Measurements from ENCODE around the gene ITGB3BP. TPM values are rescaled to one million over a fixed set of nuclear protein-coding genes. Genes with fewer than 3 reads are reported as not detected.

ITGB3BP gene
- total RNA-seq, 1 experiment from 2014 or later, result 47.2 TPM

- Mint-ChIP-seq H3K27ac (no peak overlapping the region), H3K4me1 (peaks cover 7 to 10% of the 10 kb centered on the region in 2 experiments), H3K4me3 (no peak overlapping the region), H3K9me3 (no peaks in the 10 kb centered on the region), H3K27me3 (ENCODE audit: low read depth) (no peaks in the 10 kb centered on the region), H3K36me3 (ENCODE audit: insufficient read depth in 1 of 3, low read depth in 3 of 3) (no peaks in the 10 kb centered on the region)
- Histone ChIP-seq H3K9ac (ENCODE audit: extremely low read depth, insufficient read length, low read length) (no peak overlapping the region), H3K4ac (ENCODE audit: low read depth, low read length) (no peak overlapping the region), H4K91ac (ENCODE audit: insufficient read length, low read depth, low read length) (no peak overlapping the region), H3K9me3 (ENCODE audit: control insufficient read depth, low read depth, low read length) (no peaks in the 10 kb centered on the region), H2BK5ac (ENCODE audit: insufficient read length, low read length) (no peak overlapping the region), H2AK5ac (ENCODE audit: insufficient read length, low read length) (no peak overlapping the region), H2BK15ac (ENCODE audit: low read depth, low read length) (no peak overlapping the region), H3T11ph (ENCODE audit: low read length) (no peak overlapping the region), H2BK120ac (ENCODE audit: low read depth, low read length, poor library complexity, severe bottlenecking) (no peak overlapping the region), H3K18ac (ENCODE audit: insufficient read length, low read depth, low read length) (no peak overlapping the region), H3K79me2 (ENCODE audit: insufficient read depth, low read length) (no peaks in the 10 kb centered on the region), H3K23ac (ENCODE audit: insufficient read length, low read depth, low read length) (no peak overlapping the region), H4K5ac (ENCODE audit: insufficient read length, low read depth, low read length) (no peak overlapping the region), H2BK12ac (ENCODE audit: insufficient read length, low read depth, low read length) (no peak overlapping the region), H2BK20ac (ENCODE audit: low read depth, low read length, poor library complexity, severe bottlenecking) (no peak overlapping the region), H3K79me1 (ENCODE audit: insufficient read depth, low read depth, low read length, poor library complexity, severe bottlenecking) (no peaks in the 10 kb centered on the region), H3K23me2 (ENCODE audit: insufficient read length, low read depth, low read length, poor library complexity, severe bottlenecking) (no peaks in the 10 kb centered on the region), H4K20me1 (ENCODE audit: control insufficient read depth, insufficient read depth, insufficient read length) (no peaks in the 10 kb centered on the region), H3K27ac (ENCODE audit: insufficient read length, low read depth, low read length) (no peak overlapping the region), H4K8ac (replicated peaks; ENCODE audit: insufficient read length, low read depth, low read length) (no peak overlapping the region), H3K4me1 (ENCODE audit: insufficient read depth, low read length) (no peaks in the 10 kb centered on the region; the same call in 1 of the 2 replicates), H3K27me3 (ENCODE audit: insufficient read depth, low read length) (no peaks in the 10 kb centered on the region), H2AFZ (ENCODE audit: low read length) (no peak overlapping the region), H3K4me2 (ENCODE audit: insufficient read depth, insufficient read length, low read length) (no peak overlapping the region), H3K56ac (ENCODE audit: insufficient read length, low read depth, low read length) (no peak overlapping the region), H3K14ac (ENCODE audit: insufficient read depth, low read length) (no peak overlapping the region)
- no peak for DNase-seq
- TF ChIP-seq CTCF (conservative IDR thresholded peaks at IDR 0.05), result no peak
Measured at GRCh38 chr1:63534406-63534805, 11.4 kb upstream of the ITGB3BP start.

Data from H9 (cell line).